H1 (cell line): ENCODE measurements around the gene TRABD2B. TPM values are rescaled to one million over a fixed set of nuclear protein-coding genes. Genes with fewer than 3 reads are reported as not detected.

ENCODE experiments used
- CTCF ChIA-PET: fragments of 300-600 bp; sonication (Branson Sonifier 250); formaldehyde crosslinking; loops from one replicate; lab custom pipeline; 2021; ENCODE audit not compliant: partially characterized antibody; lab: Charles Lee
- POLR2A ChIA-PET: fragments of 300-600 bp; sonication (Branson Sonifier 250); formaldehyde crosslinking; loops from one replicate; lab custom pipeline; 2021; ENCODE audit warnings: inconsistent platforms; ENCODE audit not compliant: partially characterized antibody; lab: Charles Lee
- DNase-seq, 2 experiments: peaks; one replicate each; pipeline versions ENCODE4 v3.0.0 to v3.0.0-alpha.2; 2010 to 2022; ENCODE audit warnings: low spot score in 2 of 2, low read depth in 1 of 2, mixed read lengths in 1 of 2
- FAIRE-seq: peaks from 2 replicates; lab custom pipeline; 2011; peaks lifted over from hg19 to GRCh38; lab: Jason Lieb, UNC
- H2AFZ ChIP-seq: 2 replicates; pipeline ENCODE4 v1.8.1; 2012; ENCODE audit warnings: low read length, inconsistent platforms
- H2AK5ac ChIP-seq: 2 replicates; pipeline ENCODE4 v1.6.1; 2013; ENCODE audit warnings: low read depth, low read length
- H2BK120ac ChIP-seq: replicated peaks from 2 replicates; pipeline ENCODE3; 2013; ENCODE audit warnings: low read depth, low read length, inconsistent platforms
- H2BK12ac ChIP-seq: 2 replicates; pipeline ENCODE4 v1.6.1; 2013; ENCODE audit warnings: low read depth, low read length
- H2BK15ac ChIP-seq: 2 replicates; pipeline ENCODE4 v1.6.1; 2013; ENCODE audit warnings: low read length
- H2BK20ac ChIP-seq: 2 replicates; pipeline ENCODE4 v1.6.1; 2013; ENCODE audit warnings: low read length
- H2BK5ac ChIP-seq: 2 replicates; pipeline ENCODE4 v1.6.1; 2013; ENCODE audit warnings: low read depth, low read length
- H3K14ac ChIP-seq: 2 replicates; pipeline ENCODE4 v1.6.1; 2013; ENCODE audit warnings: inconsistent platforms; ENCODE audit not compliant: insufficient read length
- H3K18ac ChIP-seq: 2 replicates; pipeline ENCODE4 v1.6.1; 2013; ENCODE audit warnings: low read length; ENCODE audit errors: extremely low read depth
- H3K23ac ChIP-seq: 2 replicates; pipeline ENCODE4 v1.6.1; 2013; ENCODE audit warnings: inconsistent platforms; ENCODE audit not compliant: insufficient read length
- H3K23me2 ChIP-seq: 2 replicates; pipeline ENCODE4 v1.6.1; 2013; ENCODE audit warnings: low read depth, low read length
- H3K27ac ChIP-seq: 2 replicates; pipeline ENCODE4 v1.6.1; 2011; ENCODE audit warnings: low read depth, low read length, inconsistent platforms
- H3K27me3 ChIP-seq, 4 experiments: replicated peaks in 1 of 4; 1 replicate in 1 of 4; 2 replicates in 3 of 4; pipeline versions ENCODE4 v1.6.1 to v1.8.1; 2011 to 2013; ENCODE audit warnings: low read length in 3 of 4, mild to moderate bottlenecking in 3 of 4, inconsistent platforms in 2 of 4, mixed read lengths in 2 of 4, moderate library complexity in 1 of 4; ENCODE audit not compliant: control insufficient read depth in 3 of 4, insufficient read depth in 3 of 4; ENCODE audit errors: extremely low read depth in 1 of 4
- H3K36me3 ChIP-seq, 4 experiments: 2 replicates each; pipeline versions ENCODE4 v1.6.1 to v1.8.1; 2011 to 2013; ENCODE audit warnings: mild to moderate bottlenecking in 4 of 4, low read length in 3 of 4, moderate library complexity in 2 of 4, control low read depth in 1 of 4, inconsistent platforms in 1 of 4; ENCODE audit not compliant: insufficient read depth in 4 of 4, control insufficient read depth in 2 of 4
- H3K4ac ChIP-seq: replicated peaks from 2 replicates; pipeline ENCODE3; 2013; ENCODE audit warnings: low read length, low read depth, mixed read lengths, inconsistent platforms; ENCODE audit not compliant: insufficient read length
- H3K4me1 ChIP-seq, 4 experiments: replicated peaks in 1 of 4; 1 replicate in 1 of 4; 2 replicates in 3 of 4; pipeline versions ENCODE4 v1.6.1 to v1.8.1; 2011 to 2013; ENCODE audit warnings: low read length in 3 of 4, inconsistent platforms in 2 of 4, mixed read lengths in 1 of 4; ENCODE audit not compliant: insufficient read depth in 4 of 4, control insufficient read depth in 3 of 4
- H3K4me2 ChIP-seq, 2 experiments: 2 replicates each; pipeline versions ENCODE4 v1.6.1 to v1.8.1; 2011 to 2013; ENCODE audit warnings: low read depth in 2 of 2, low read length in 2 of 2, control low read depth in 1 of 2, inconsistent platforms in 1 of 2, mild to moderate bottlenecking in 1 of 2; ENCODE audit not compliant: insufficient read depth in 1 of 2
- H3K4me3 ChIP-seq, 4 experiments: fragments of 200-600, 300-600 bp in 1 of 4; sonication (generic), shearing (Covaris generic), sonication (Bioruptor Twin) in 1 of 4; 2 replicates each; pipeline versions ENCODE4 v1.5.1 to v1.8.1; 2011 to 2016; ENCODE audit warnings: low read length in 4 of 4, low read depth in 3 of 4, control low read depth in 2 of 4, inconsistent platforms in 2 of 4, mild to moderate bottlenecking in 2 of 4, mixed read lengths in 1 of 4, moderate library complexity in 1 of 4; ENCODE audit not compliant: insufficient read depth in 2 of 4; ENCODE audit errors: extremely low read depth in 1 of 4
- H3K56ac ChIP-seq: replicated peaks from 2 replicates; pipeline ENCODE3; 2013; ENCODE audit warnings: low read depth, mild to moderate bottlenecking, mixed read lengths, low read length, inconsistent platforms; ENCODE audit not compliant: insufficient read length
- H3K79me1 ChIP-seq: 2 replicates; pipeline ENCODE4 v1.6.1; 2013; ENCODE audit warnings: low read depth, low read length, control low read depth
- H3K79me2 ChIP-seq, 2 experiments: 2 replicates each; pipeline versions ENCODE4 v1.6.1 to v1.8.1; 2012 to 2013; ENCODE audit warnings: low read length in 2 of 2, mild to moderate bottlenecking in 2 of 2, inconsistent platforms in 1 of 2; ENCODE audit not compliant: insufficient read depth in 2 of 2, control insufficient read depth in 1 of 2
- H3K9ac ChIP-seq, 4 experiments: replicated peaks in 1 of 4; 1 replicate in 1 of 4; 2 replicates in 3 of 4; pipeline versions ENCODE4 v1.6.1 to v1.8.1; 2011 to 2013; ENCODE audit warnings: low read depth in 3 of 4, low read length in 3 of 4, control low read depth in 2 of 4, mild to moderate bottlenecking in 2 of 4, moderate library complexity in 2 of 4, inconsistent platforms in 1 of 4; ENCODE audit errors: extremely low read depth in 1 of 4
- H3K9me3 ChIP-seq, 2 experiments: 2 replicates each; pipeline versions ENCODE4 v1.6.1 to v1.8.1; 2012 to 2013; ENCODE audit warnings: mild to moderate bottlenecking in 2 of 2, moderate library complexity in 2 of 2, control low read depth in 1 of 2, inconsistent platforms in 1 of 2, low read depth in 1 of 2, low read length in 1 of 2, mixed read lengths in 1 of 2; ENCODE audit not compliant: insufficient read depth in 2 of 2
- H4K20me1 ChIP-seq, 2 experiments: replicated peaks in 1 of 2; 2 replicates each; pipeline versions ENCODE3 to v1.8.1; 2011 to 2013; ENCODE audit warnings: inconsistent platforms in 2 of 2, low read length in 2 of 2, mild to moderate bottlenecking in 1 of 2; ENCODE audit not compliant: insufficient read depth in 2 of 2, control insufficient read depth in 1 of 2
- H4K5ac ChIP-seq: 2 replicates; pipeline ENCODE4 v1.6.1; 2013; ENCODE audit warnings: low read length, low read depth, mixed read lengths, inconsistent platforms; ENCODE audit not compliant: insufficient read length
- H4K8ac ChIP-seq: 2 replicates; pipeline ENCODE4 v1.8.0; 2013; ENCODE audit warnings: mild to moderate bottlenecking, moderate library complexity, low read length, inconsistent platforms; ENCODE audit not compliant: insufficient read depth; ENCODE audit errors: extremely low read depth
- H4K91ac ChIP-seq: replicated peaks from 2 replicates; pipeline ENCODE3; 2013; ENCODE audit warnings: low read length, mixed read lengths, inconsistent platforms; ENCODE audit not compliant: insufficient read length
- CEBPB ChIP-seq: IDR thresholded peaks from 2 replicates; pipeline ENCODE4 v1.6.1; 2012; ENCODE audit warnings: low read depth, low read length
- CHD1 ChIP-seq: IDR thresholded peaks from 2 replicates; pipeline ENCODE4 v1.6.1; 2012; ENCODE audit warnings: low read depth, low read length, improper control_type of control experiment
- HDAC2 ChIP-seq, 2 experiments: fragments of 300-600 bp in 1 of 2; sonication (generic) in 1 of 2; IDR thresholded peaks; 2 replicates each; pipeline ENCODE4 v1.6.1; 2011 to 2012; ENCODE audit warnings: low read depth in 2 of 2, low read length in 2 of 2, mild to moderate bottlenecking in 2 of 2, moderate library complexity in 2 of 2, borderline replicate concordance in 1 of 2, inconsistent platforms in 1 of 2
- POLR2A ChIP-seq, 2 experiments: IDR thresholded peaks; 1 replicate in 1 of 2; 2 replicates in 1 of 2; pipeline ENCODE4 v1.6.1; 2011; ENCODE audit warnings: low read depth in 2 of 2, low read length in 2 of 2, mild to moderate bottlenecking in 2 of 2; ENCODE audit errors: control extremely low read depth in 1 of 2
- TAF1 ChIP-seq: IDR thresholded peaks from 2 replicates; pipeline ENCODE4 v1.6.1; 2011; ENCODE audit warnings: mild to moderate bottlenecking, low read depth, low read length
- TAF7 ChIP-seq: optimal IDR thresholded peaks from 2 replicates; pipeline ENCODE3; 2011; ENCODE audit warnings: low read depth, mild to moderate bottlenecking, inconsistent platforms, low read length, moderate library complexity, borderline replicate concordance
- TBP ChIP-seq: IDR thresholded peaks from 2 replicates; pipeline ENCODE4 v1.6.1; 2011; ENCODE audit warnings: low read depth, low read length, improper control_type of control experiment
- TCF12 ChIP-seq: IDR thresholded peaks from 2 replicates; pipeline ENCODE4 v1.6.1; 2011; ENCODE audit warnings: low read depth, mild to moderate bottlenecking, low read length
- TEAD4 ChIP-seq: IDR thresholded peaks from 2 replicates; pipeline ENCODE4 v1.6.1; 2012; ENCODE audit warnings: low read depth, low read length, inconsistent platforms, mixed read lengths
- WGBS, 2 experiments: shearing (Covaris generic) in 1 of 2; methylation state at CpG; one replicate each; pipeline versions ENCODE4 v1.1.6 to v1.1.7; 2013 to 2015; ENCODE audit warnings: low lambda C conversion rate in 2 of 2, mixed read lengths in 2 of 2, inconsistent platforms in 1 of 2, low coverage in 1 of 2, missing lambda C conversion rate in 1 of 2; ENCODE audit not compliant: insufficient replicate concordance in 2 of 2, insufficient coverage in 1 of 2, insufficient read length in 1 of 2; ENCODE audit errors: extremely low coverage in 1 of 2, missing lambda C conversion rate in 1 of 2; 5-methylcytosine and 5-hydroxymethylcytosine counted together
- polyA plus RNA-seq, 7 experiments: library from polyadenylated mRNA; depleted of rRNA in 3 of 7; stranded (reverse) in 5 of 7; unstranded in 2 of 7; fragments of >200 nt in 5 of 7; fragments of 200-250 nt in 2 of 7; gene quantifications; 1 replicate in 5 of 7; 2 replicates in 1 of 7; 4 replicates in 1 of 7; pipeline versions ENCODE4 v1.2.1 to v1.2.3, GENCODE V29; 2011 to 2013; ENCODE audit warnings: missing spikeins in 2 of 7, mixed read lengths in 2 of 7
- total RNA-seq: library from RNA; stranded (reverse); fragmentation: NEBNext Ultra II Directional; extraction: Animal tissue kit (Norgen Biotek cat#: 25700); gene quantifications from 2 replicates; pipeline ENCODE4 v1.2.1, GENCODE V29; 2021

Gene TRABD2B
- total and polyA plus RNA-seq, 2 of the 8 experiments (the other 6 are each of a cell fraction or from before 2014, with no cell fraction given) = 0.95 to 3.4 TPM

DNA sequence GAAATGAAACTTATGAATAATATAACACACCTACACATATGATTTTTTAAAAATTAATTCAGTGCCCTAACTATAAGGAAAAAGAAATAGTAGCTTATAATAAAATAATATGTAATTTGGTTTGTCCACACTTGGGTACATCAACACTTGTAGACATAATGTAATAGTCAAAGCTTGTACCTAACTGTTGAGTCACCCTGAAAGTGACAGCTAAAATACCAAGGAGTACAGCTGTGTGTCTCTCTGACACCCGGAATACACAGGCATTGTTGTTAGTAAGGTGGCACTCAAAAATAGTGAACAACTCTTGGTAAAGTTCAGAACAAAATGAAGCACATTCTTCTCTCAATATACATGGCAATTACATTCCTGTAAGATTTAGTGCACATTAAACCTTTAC, 243.4 kb downstream of the TRABD2B start:
- Histone ChIP-seq H3K14ac (no peak overlapping the region), H3K79me1 (no peaks in the 10 kb centered on the region), H2BK20ac (no peak overlapping the region), H3K9ac (no peak overlapping the region), H3K27me3 (peaks cover 0 to 2% (median 0%) of the 10 kb centered on the region in 4 experiments; a peak in 1 of 7 replicates), H4K20me1 (no peaks in the 10 kb centered on the region), H2AK5ac (no peak overlapping the region), H3K9me3 (no peaks in the 10 kb centered on the region), H3K23me2 (no peaks in the 10 kb centered on the region), H4K8ac (no peak overlapping the region), H2BK5ac (no peak overlapping the region), H3K18ac (no peak overlapping the region), H3K4me2 (no peak overlapping the region), H3K4me1 (no peaks in the 10 kb centered on the region; a peak in 1 of 7 replicates), H3K79me2 (no peaks in the 10 kb centered on the region), H3K23ac (no peak overlapping the region), H2BK12ac (no peak overlapping the region), H4K5ac (no peak overlapping the region), H3K27ac (no peak overlapping the region), H2AFZ (no peak overlapping the region), H3K36me3 (no peaks in the 10 kb centered on the region), H3K56ac (no peak overlapping the region), H3K4me3 (no peak overlapping the region), H2BK15ac (no peak overlapping the region), H2BK120ac (no peak overlapping the region), H3K4ac (no peak overlapping the region), H4K91ac (no peak overlapping the region)
- no peak for TF ChIP-seq CEBPB
- no peak for TF ChIP-seq POLR2A (IDR thresholded peaks at IDR 0.05; ENCODE audit: control extremely low read depth in 1 of 2, low read depth in 2 of 2, low read length in 2 of 2)
- no peak for TF ChIP-seq TAF1
- no peak for TF ChIP-seq TEAD4
- TF ChIP-seq TAF7 = no peak
- no peak for TF ChIP-seq TCF12
- no peak for TF ChIP-seq CHD1
- TF ChIP-seq HDAC2 (IDR thresholded peaks at IDR 0.05; ENCODE audit: borderline replicate concordance in 1 of 2, low read depth in 2 of 2, low read length in 2 of 2) = no peak
- TF ChIP-seq TBP = no peak
- no peak for FAIRE-seq
- ChIA-PET POLR2A (no interaction called here), CTCF (interaction anchor here (0.5 to 6.3 kb wide), 19 partner anchors 9 to 365 kb away, joined by 3 to 68 read pairs (median 5); partner anchors contain the start of gene FOXD2)
- no peak for DNase-seq
- WGBS, 2 experiments = 95% methylated on average over 1 of the region's 1 CpG; no CpG with 5 or more reads in 1 of the 2 experiments
